Activated CD4-positive, alpha-beta T cell treated with anti-CD3 and anti-CD28 coated beads for 36 hours (primary cell): Measurements from ENCODE around the gene MAK. TPM values are rescaled to one million over a fixed set of nuclear protein-coding genes. Genes with fewer than 3 reads are reported as not detected.
"Not testable (repeated sequence)": the region's sequence is repeated elsewhere in the genome, so short reads cannot be mapped to it uniquely, and the experiment has no call there.

Source experiments
- ATAC-seq: fragments of 200-7000 bp; cut with Tn5 transposase; one replicate; pipeline ENCODE4 v1.10.0; 2021; ENCODE audit warnings: mild to moderate bottlenecking, moderate library complexity
- CTCF ChIA-PET: fragments of 350-600 bp; sonication (Branson Sonifier 250); formaldehyde crosslinking; loops from one replicate; lab custom pipeline; 2021; ENCODE audit warnings: antibody characterized with exemption; lab: Charles Lee
- POLR2A ChIA-PET: fragments of 350-600 bp; sonication (Branson Sonifier 250); formaldehyde crosslinking; loops from one replicate; lab custom pipeline; 2021; ENCODE audit warnings: antibody characterized with exemption, inconsistent platforms; lab: Charles Lee
- DNase-seq: peaks from one replicate; pipeline ENCODE4 v3.0.0-alpha.2; 2020
- H3K27ac Mint-ChIP-seq: one replicate; pipeline ENCODE4 v1.8.0; 2021; ENCODE audit warnings: mixed read lengths
- H3K27me3 Mint-ChIP-seq: one replicate; pipeline ENCODE4 v1.8.0; 2021; ENCODE audit warnings: mixed read lengths
- H3K36me3 Mint-ChIP-seq: one replicate; pipeline ENCODE4 v1.8.0; 2021; ENCODE audit warnings: low read depth, mixed read lengths
- H3K4me1 Mint-ChIP-seq: one replicate; pipeline ENCODE4 v1.8.0; 2021; ENCODE audit warnings: mixed read lengths
- H3K4me3 Mint-ChIP-seq: one replicate; pipeline ENCODE4 v1.8.0; 2021; ENCODE audit warnings: mild to moderate bottlenecking, moderate library complexity, mixed read lengths
- H3K9me3 Mint-ChIP-seq: one replicate; pipeline ENCODE4 v1.8.0; 2021; ENCODE audit warnings: low read depth, mixed read lengths
- intact Hi-C, 2 experiments: fragments of 100-400 bp; cut with DNase I in 1 of 2; cut with micrococcal nuclease in 1 of 2; formaldehyde crosslinking; loops; one replicate each; pipeline versions ENCODE4 v1.14.2 to v1.15.1; 2022 to 2024; cut with DNase I, micrococcal nuclease
- total RNA-seq, 2 experiments: library from RNA; stranded (reverse); gene quantifications; one replicate each; pipeline ENCODE4 v1.2.3, GENCODE V29; 2021

The MAK gene
- total RNA-seq, 2 experiments from 2014 or later = 0.42 to 0.43 TPM

DNA sequence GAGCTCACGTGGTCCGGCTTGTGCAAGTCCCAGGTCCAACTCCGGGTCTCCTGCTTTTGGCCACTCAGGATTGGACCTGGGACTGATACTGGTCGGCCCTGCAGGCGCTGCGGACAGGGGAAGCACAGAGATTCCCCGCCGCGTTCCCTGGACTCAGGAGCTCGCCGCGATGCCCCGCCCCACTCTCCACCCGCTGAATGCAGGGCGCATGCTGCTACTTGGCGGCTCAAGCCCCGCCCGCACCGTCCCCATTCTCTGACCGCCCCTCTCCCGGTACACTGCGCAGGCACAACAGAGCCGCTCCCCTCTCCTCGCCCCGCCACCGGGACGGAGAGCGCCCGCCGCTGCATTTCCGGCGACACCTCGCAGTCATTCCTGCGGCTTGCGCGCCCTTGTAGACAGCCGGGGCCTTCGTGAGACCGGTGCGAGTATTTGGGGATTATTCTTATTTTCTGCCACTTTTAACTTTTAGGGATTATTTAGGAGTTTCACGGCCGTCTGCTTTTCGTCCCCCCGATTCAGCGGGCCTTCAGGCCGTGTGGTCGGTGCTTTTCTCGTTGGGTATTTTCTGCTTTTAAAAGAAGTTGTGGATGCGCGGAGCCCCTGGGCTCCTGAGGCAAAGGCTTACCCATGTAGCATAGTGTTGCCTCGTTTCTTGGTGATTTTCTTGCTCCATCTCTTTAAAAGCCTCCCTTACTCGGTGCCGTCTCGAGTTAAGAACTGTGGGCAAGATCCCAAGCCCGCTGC is 115.3 kb downstream of the MAK start, which contains the start of gene TMEM14C:
TSS of gene TMEM14C (plus strand) at position 251 of the 747 bp plus-strand sequence. CDS start 1,544 bp downstream, outside the sequence.
- intact Hi-C loops = loop anchor here (1.0 to 2.0 kb wide), 5 partner anchors 24 to 370 kb away; partner anchors contain the start of genes C6orf52 (in 2 of the 2), PAK1IP1 (in 2 of the 2), TMEM14B (in 2 of the 2) and SMIM13 (in 1 of the 2)
- H3K4me3 Mint-ChIP-seq = peak within 1 kb of the TSS; percentile 92
- no peaks in the 10 kb centered on the region for H3K27me3 Mint-ChIP-seq
- peak within 1 kb of the TSS; percentile 93 for H3K27ac Mint-ChIP-seq
- DNase-seq (peak; percentile 94), ATAC-seq (peak; percentile 95)
- ChIA-PET POLR2A (interaction anchor here (1.0 to 4.2 kb wide), 3 partner anchors 24 to 115 kb away, joined by 4 to 29 read pairs (median 19); partner anchors contain the start of genes C6orf52, MAK, PAK1IP1 and TMEM14B), CTCF (interaction anchor here (0.7 to 1.2 kb wide), 3 partner anchors 15 to 212 kb away, joined by 3 read pairs; no protein-coding TSS in a partner anchor)
- H3K36me3 Mint-ChIP-seq = peaks cover 24% of the 10 kb centered on the region
- peaks cover 49% of the 10 kb centered on the region for H3K4me1 Mint-ChIP-seq
- H3K9me3 Mint-ChIP-seq = peaks cover 6% of the 10 kb centered on the region

GRCh38 chr6:10722570-10722819 is 115.8 kb downstream of the MAK start:
- DNase-seq (no peak), ATAC-seq (no peak)
- H3K36me3 Mint-ChIP-seq = peaks cover 21% of the 10 kb centered on the region
- ChIA-PET CTCF (interaction anchor here (1.2 kb wide), 1 partner anchor 26 kb away, joined by 3 read pairs; no protein-coding TSS in a partner anchor), POLR2A (interaction anchor here (1.0 to 4.2 kb wide), 3 partner anchors 25 to 116 kb away, joined by 4 to 29 read pairs (median 19); partner anchors contain the start of genes C6orf52, MAK, PAK1IP1 and TMEM14B)
- H3K4me3 Mint-ChIP-seq = peak overlapping the region; percentile 92
- H3K27ac Mint-ChIP-seq = peak overlapping the region; percentile 93
- H3K4me1 Mint-ChIP-seq = peaks cover 49% of the 10 kb centered on the region
- intact Hi-C loops = loop anchor here in 1 of 2 experiments (1.0 to 2.0 kb wide), 3 partner anchors 78 to 371 kb away; partner anchors contain the start of gene SMIM13
- H3K27me3 Mint-ChIP-seq = no peaks in the 10 kb centered on the region
- peaks cover 6% of the 10 kb centered on the region for H3K9me3 Mint-ChIP-seq

GRCh38 chr6:10721850-10722569 is 116.3 kb downstream of the MAK start:
- Mint-ChIP-seq H3K36me3 (peaks cover 19% of the 10 kb centered on the region), H3K4me3 (peak overlapping the region; percentile 92), H3K4me1 (peaks cover 49% of the 10 kb centered on the region), H3K9me3 (peaks cover 6% of the 10 kb centered on the region), H3K27me3 (no peaks in the 10 kb centered on the region), H3K27ac (peak overlapping the region; percentile 93)
- no peak for DNase-seq
- no peak for ATAC-seq
- ChIA-PET CTCF (interaction anchor here (1.2 to 1.6 kb wide), 4 partner anchors 21 to 244 kb away, joined by 3 to 5 read pairs (median 4); no protein-coding TSS in a partner anchor), POLR2A (interaction anchor here (0.7 to 4.2 kb wide), 6 partner anchors 18 to 209 kb away, joined by 3 to 29 read pairs (median 4); partner anchors contain the start of genes C6orf52, MAK, PAK1IP1 and TMEM14B)
- intact Hi-C loops = loop anchor here in 1 of 2 experiments (1.0 to 2.0 kb wide), 4 partner anchors 79 to 371 kb away; partner anchors contain the start of genes MAK and SMIM13

GRCh38 chr6:10720960-10721849 is 117.1 kb downstream of the MAK start:
- H3K27me3 Mint-ChIP-seq, ATAC-seq, H3K9me3 Mint-ChIP-seq: not testable (repeated sequence)
- intact Hi-C loops = loop anchor here in 1 of 2 experiments (2.0 kb wide), 1 partner anchor 118 kb away; the partner anchor contains the start of gene MAK
- DNase-seq = peak; percentile 63
- ChIA-PET POLR2A (interaction anchor here (0.7 to 4.2 kb wide), 5 partner anchors 17 to 208 kb away, joined by 3 to 29 read pairs (median 3); partner anchors contain the start of genes C6orf52, MAK, PAK1IP1 and TMEM14B), CTCF (interaction anchor here (1.4 to 1.6 kb wide), 3 partner anchors 22 to 243 kb away, joined by 4 to 5 read pairs (median 5); no protein-coding TSS in a partner anchor)
- Mint-ChIP-seq H3K4me3 (peak overlapping the region; percentile 92), H3K27ac (peak overlapping the region; percentile 93), H3K36me3 (peaks cover 11% of the 10 kb centered on the region), H3K4me1 (peaks cover 49% of the 10 kb centered on the region)

DNA sequence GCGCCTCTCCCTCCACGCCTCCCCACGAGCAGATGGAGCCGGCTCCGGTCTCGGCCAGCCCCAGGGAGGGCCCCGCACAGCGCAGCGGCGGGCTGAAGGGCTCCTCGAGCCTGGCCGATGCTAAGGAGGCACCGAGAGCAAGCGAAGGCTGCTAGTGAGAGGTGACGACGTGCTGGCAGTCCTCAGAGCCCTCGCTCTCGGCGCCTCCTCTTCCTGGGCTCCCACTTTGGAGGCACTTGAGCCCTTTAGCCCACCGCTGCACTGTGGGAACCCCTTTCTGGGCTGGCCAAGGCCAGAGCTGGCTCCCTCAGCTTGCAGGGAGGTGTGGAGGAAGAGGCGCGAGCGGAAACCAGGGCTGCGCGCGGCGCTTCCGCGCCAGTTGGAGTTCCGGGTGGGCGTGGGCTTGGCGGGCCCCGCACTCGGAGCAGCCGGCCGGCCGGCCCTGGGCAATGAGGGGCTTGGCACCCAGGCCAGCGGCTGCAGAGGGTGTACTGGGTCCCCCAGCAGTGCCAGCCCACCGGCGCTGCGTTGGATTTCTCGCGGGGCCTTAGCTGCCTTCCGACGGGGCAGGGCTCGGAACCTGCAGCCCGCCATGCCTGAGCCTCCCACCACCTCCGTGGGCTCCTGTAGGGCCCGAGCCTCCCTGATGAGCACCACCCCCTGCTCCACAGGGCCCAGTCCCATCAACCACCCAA is 117.9 kb downstream of the MAK start:
- peaks cover 6% of the 10 kb centered on the region for H3K9me3 Mint-ChIP-seq
- intact Hi-C loops = loop anchor here in 1 of 2 experiments (2.0 kb wide), 1 partner anchor 118 kb away; the partner anchor contains the start of gene MAK
- ATAC-seq = peak; percentile 27
- POLR2A ChIA-PET = interaction anchor here (1.0 to 4.2 kb wide), 2 partner anchors 26 to 118 kb away, joined by 3 to 29 read pairs; partner anchors contain the start of genes C6orf52, MAK and PAK1IP1
- peaks cover 44% of the 10 kb centered on the region for H3K4me1 Mint-ChIP-seq
- no peaks in the 10 kb centered on the region for H3K27me3 Mint-ChIP-seq
- peak overlapping the region; percentile 92 for H3K4me3 Mint-ChIP-seq
- CTCF ChIA-PET = interaction anchor here (0.8 to 1.8 kb wide), 6 partner anchors 10 to 242 kb away, joined by 4 to 9 read pairs (median 6); partner anchors contain the start of genes C6orf52 and PAK1IP1
- H3K36me3 Mint-ChIP-seq = peaks cover 7% of the 10 kb centered on the region
- DNase-seq = peak; percentile 73
- H3K27ac Mint-ChIP-seq = peak overlapping the region; percentile 93

DNA sequence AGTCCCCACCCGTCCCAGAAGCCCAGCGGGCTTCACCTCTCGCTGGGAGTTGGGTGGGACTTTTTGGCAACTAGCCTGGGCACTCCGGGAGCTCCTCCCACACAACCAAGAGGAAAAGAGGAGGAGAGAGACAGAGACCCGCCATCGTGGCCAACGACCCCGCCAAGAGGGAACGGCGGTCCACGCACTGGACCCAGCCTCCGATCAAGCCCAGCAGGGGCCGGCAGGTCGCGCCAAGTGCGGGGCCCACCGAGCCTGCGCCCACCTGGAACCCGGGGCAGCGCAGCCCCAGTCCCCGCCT is 118.4 kb downstream of the MAK start:
- POLR2A ChIA-PET = interaction anchor here (0.6 to 4.2 kb wide), 2 partner anchors 25 to 1291 kb away, joined by 3 to 29 read pairs; partner anchors contain the start of genes C6orf52 and PAK1IP1
- Mint-ChIP-seq H3K36me3 (peaks cover 4% of the 10 kb centered on the region), H3K9me3 (peaks cover 6% of the 10 kb centered on the region), H3K27me3 (no peaks in the 10 kb centered on the region), H3K27ac (peak overlapping the region; percentile 92), H3K4me3 (peak overlapping the region; percentile 92), H3K4me1 (peaks cover 41% of the 10 kb centered on the region)
- no peak for DNase-seq
- no peak for ATAC-seq
- intact Hi-C loops = loop anchor here (1.0 to 2.0 kb wide), 2 partner anchors 25 to 119 kb away; partner anchors contain the start of gene MAK (in 1 of the 2)
- CTCF ChIA-PET = interaction anchor here (0.6 to 1.8 kb wide), 6 partner anchors 10 to 107 kb away, joined by 3 to 9 read pairs (median 4); partner anchors contain the start of genes C6orf52 and PAK1IP1

- Mint-ChIP-seq H3K27me3 (no peaks in the 10 kb centered on the region), H3K27ac (peak overlapping the region; percentile 92), H3K4me1 (peaks cover 36% of the 10 kb centered on the region), H3K4me3 (peak overlapping the region; percentile 92), H3K9me3 (peaks cover 6% of the 10 kb centered on the region), H3K36me3 (peaks cover 4% of the 10 kb centered on the region)
- DNase-seq (peak; percentile 72), ATAC-seq (peak; percentile 13)
- CTCF ChIA-PET = interaction anchor here (0.6 to 1.8 kb wide), 7 partner anchors 9 to 153 kb away, joined by 3 to 9 read pairs (median 3); partner anchors contain the start of genes C6orf52 and PAK1IP1
- intact Hi-C loops = loop anchor here in 1 of 2 experiments (1.0 kb wide), 1 partner anchor 24 kb away; no protein-coding TSS in a partner anchor
- POLR2A ChIA-PET = interaction anchor here (0.6 to 4.2 kb wide), 2 partner anchors 25 to 1291 kb away, joined by 3 to 29 read pairs; partner anchors contain the start of genes C6orf52 and PAK1IP1
Measured at GRCh38 chr6:10719296-10719963, 118.9 kb downstream of the MAK start.

DNA sequence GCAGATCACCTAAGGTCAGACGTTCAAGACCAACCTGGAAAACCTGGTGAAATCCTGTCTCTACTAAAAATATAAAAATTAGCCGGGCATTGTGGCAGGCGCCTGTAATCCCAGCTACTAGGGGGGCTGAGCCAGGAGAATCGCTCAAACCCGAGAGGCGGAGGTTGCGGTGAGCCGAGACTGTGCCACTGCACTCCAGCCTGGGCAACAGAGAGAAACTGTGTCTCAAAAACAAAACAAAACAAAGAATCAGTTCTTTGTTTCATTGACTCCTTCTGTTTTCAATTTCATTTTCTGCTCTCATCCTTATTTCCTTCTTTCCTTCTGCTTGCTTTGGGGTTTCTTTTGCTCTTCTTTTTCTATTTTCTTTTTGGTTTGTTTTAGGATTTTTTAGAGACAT is 124.4 kb downstream of the MAK start:
- Mint-ChIP-seq H3K4me3 (no peak overlapping the region), H3K27ac (peak overlapping the region; percentile 61), H3K27me3 (no peaks in the 10 kb centered on the region), H3K9me3 (peaks cover 2% of the 10 kb centered on the region), H3K36me3 (peaks cover 15% of the 10 kb centered on the region), H3K4me1 (peaks cover 8% of the 10 kb centered on the region)
- CTCF ChIA-PET = no interaction called here
- no peak for DNase-seq
- POLR2A ChIA-PET = no interaction called here
- no peak for ATAC-seq
- intact Hi-C loops = no loop called here
